ENCODE results near the gene EGFL6.
"Not testable (repeated sequence)": the region's sequence is repeated elsewhere in the genome, so short reads cannot be mapped to it uniquely, and the experiment has no call there.

The EGFL6 gene

DNA sequence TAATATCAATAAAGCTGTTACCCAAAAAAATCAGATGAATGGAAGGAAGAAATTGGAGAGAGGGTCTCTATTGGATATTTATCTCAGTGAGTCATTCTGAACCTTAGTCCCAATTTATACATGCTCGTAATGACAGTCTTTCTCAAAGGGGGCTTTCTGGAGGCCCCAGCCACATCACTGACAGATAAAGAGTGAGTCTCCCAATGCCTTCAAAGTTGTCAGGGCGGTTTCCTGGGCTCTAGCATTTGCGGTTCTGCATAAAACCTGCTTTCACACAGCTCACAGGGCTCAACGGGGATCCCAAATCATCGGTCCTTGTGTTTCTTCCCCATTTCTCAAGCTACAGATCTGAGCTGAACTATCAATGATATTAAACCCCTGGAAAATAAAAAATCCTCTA, 100.8 kb downstream of the EGFL6 start:
- H3K4me3 ChIP-seq: no peak overlapping the region
- no peak overlapping the region for H3K27ac ChIP-seq
- TF ChIP-seq, protein P1, sequence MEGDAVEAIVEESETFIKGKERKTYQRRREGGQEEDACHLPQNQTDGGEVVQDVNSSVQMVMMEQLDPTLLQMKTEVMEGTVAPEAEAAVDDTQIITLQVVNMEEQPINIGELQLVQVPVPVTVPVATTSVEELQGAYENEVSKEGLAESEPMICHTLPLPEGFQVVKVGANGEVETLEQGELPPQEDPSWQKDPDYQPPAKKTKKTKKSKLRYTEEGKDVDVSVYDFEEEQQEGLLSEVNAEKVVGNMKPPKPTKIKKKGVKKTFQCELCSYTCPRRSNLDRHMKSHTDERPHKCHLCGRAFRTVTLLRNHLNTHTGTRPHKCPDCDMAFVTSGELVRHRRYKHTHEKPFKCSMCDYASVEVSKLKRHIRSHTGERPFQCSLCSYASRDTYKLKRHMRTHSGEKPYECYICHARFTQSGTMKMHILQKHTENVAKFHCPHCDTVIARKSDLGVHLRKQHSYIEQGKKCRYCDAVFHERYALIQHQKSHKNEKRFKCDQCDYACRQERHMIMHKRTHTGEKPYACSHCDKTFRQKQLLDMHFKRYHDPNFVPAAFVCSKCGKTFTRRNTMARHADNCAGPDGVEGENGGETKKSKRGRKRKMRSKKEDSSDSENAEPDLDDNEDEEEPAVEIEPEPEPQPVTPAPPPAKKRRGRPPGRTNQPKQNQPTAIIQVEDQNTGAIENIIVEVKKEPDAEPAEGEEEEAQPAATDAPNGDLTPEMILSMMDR (IDR thresholded peaks at IDR 0.05): no peak
- no peak for DNase-seq (ENCODE audit: low spot score)

DNA sequence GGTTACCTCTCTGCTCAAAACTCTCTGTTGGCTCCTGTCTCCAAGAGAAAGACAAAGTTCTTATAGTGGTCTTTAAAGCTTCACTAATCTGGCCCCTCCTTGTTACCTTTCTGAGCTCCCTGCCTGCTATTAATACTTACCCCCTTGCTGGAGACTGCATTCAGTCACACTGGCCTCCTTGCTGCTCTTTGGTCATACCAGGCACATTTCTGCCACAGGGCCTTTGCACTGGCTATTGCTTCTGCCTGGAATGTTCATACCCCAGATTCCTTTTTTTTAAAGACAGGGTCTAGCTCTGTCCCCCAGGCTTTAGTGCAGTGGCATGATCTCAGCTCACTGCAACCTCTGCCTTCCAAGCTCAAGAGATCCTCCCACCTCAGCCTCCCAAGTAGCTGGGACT, 103.6 kb downstream of the EGFL6 start:
- no peak overlapping the region for H3K27ac ChIP-seq
- TF ChIP-seq, protein P1 (IDR thresholded peaks at IDR 0.05): no peak
- no peak for DNase-seq (ENCODE audit: low spot score)
- no peak overlapping the region for H3K4me3 ChIP-seq

DNA sequence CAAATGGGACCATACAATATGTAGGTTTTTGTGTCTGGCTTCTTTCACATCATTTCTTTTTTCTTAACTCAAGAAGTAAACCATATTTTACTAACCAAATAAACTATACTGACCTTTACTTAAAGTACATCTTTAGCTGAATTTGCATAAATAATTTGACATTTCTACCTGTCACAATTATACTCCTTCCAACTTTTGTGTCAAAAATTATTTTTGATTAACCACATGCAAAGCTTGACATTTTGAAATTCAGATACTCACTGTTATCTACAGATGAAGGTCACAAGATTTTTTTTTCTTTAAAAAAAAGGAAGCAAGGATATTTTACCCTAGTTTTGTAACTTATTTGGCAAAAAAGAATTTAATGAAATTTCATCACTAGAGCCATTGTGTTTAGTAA, 107.5 kb downstream of the EGFL6 start:
- TF ChIP-seq, protein P1 (IDR thresholded peaks at IDR 0.05): no peak
- no peak for DNase-seq (ENCODE audit: low spot score)
- no peak overlapping the region for H3K27ac ChIP-seq
- H3K4me3 ChIP-seq: no peak overlapping the region

DNA sequence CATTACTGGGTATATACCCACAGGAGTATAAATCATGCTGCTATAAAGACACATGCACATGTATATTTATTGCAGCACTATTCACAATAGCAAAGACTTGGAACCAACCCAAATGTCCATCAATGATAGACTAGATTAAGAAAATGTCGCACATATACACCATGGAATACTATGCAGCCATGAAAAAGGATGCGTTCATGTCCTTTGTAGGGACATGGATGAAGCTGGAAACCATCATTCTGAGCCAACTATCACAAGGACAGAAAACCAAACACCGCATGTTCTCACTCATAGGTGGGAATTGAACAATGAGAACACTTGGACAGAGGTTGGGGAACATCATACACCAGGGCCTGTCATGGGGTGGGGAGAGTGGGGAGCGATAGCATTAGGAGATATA, 110.3 kb downstream of the EGFL6 start:
- not testable (repeated sequence) for H3K4me3 ChIP-seq; DNase-seq (ENCODE audit: low spot score); H3K27ac ChIP-seq

DNA sequence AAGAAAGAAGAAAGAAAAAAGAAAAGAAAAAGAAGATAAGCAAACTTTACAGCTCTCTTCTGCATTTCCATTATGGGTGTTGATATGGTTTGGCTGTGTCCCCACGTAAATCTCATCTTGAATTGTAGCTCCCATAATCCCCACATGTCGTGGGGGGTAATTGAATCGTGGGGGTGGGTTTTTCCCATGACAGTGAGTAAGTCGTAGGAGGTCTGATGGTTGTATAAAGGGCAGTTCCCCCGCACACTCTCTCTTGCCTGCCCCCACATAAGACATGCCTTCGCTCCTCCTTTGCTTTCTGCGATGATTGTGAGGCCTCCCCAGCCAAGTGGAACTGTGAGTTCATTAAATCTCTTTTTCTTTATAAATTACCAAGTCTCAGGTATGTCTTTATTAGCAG, 112.2 kb downstream of the EGFL6 start:
- H3K27ac ChIP-seq: no peak overlapping the region
- TF ChIP-seq, protein P1 (IDR thresholded peaks at IDR 0.05): no peak
- DNase-seq (ENCODE audit: low spot score): no peak
- no peak overlapping the region for H3K4me3 ChIP-seq
